ENCODE data around the gene THSD4.

- TF ChIP-seq POLR2A (IDR thresholded peaks at IDR 0.05; ENCODE audit: low read depth, low read length) (no peak), TAF1 (IDR thresholded peaks at IDR 0.05; ENCODE audit: borderline replicate concordance, low read depth, low read length) (no peak), POLR2AphosphoS5 (IDR thresholded peaks at IDR 0.05; ENCODE audit: low read depth, low read length) (no peak)
Observed at GRCh38 chr15:71718116-71718910, 603.0 kb downstream of the THSD4 start.
